Heart right ventricle (tissue), 16 donors: Measurements from ENCODE around the gene IRX3. TPM values are rescaled to one million over a fixed set of nuclear protein-coding genes. Genes with fewer than 3 reads are reported as not detected.
A peak's percentile ranks its signal among the peaks of the same experiment; 100 is the strongest.

ENCODE experiments used
- ATAC-seq, 8 donors: fragments of 200-7000 bp; cut with Tn5 transposase; one replicate each; pipeline ENCODE4 v1.9.1; 2020; ENCODE audit warnings: mild to moderate bottlenecking in 8 of 8, moderate library complexity in 8 of 8, moderate number of reproducible peaks in 1 of 8
- DNase-seq, 2 donors: peaks; one replicate each; pipeline ENCODE4 v3.0.0-alpha.2; 2020
- H3K27ac ChIP-seq, 10 donors: fragments of 200-600 bp; sonication (generic) in 2 of 10; one replicate each; pipeline versions ENCODE4 v1.5.0 to v1.8.0; 2020 to 2022; ENCODE audit warnings: mild to moderate bottlenecking in 3 of 10
- H3K27me3 ChIP-seq, 7 donors: fragments of 200-600 bp; one replicate each; pipeline ENCODE4 v1.8.0; 2021 to 2022; ENCODE audit warnings: mild to moderate bottlenecking in 2 of 7
- H3K36me3 ChIP-seq, 9 donors: fragments of 200-600 bp; sonication (generic) in 1 of 9; one replicate each; pipeline versions ENCODE4 v1.5.0 to v1.8.0; 2020 to 2022; ENCODE audit warnings: mild to moderate bottlenecking in 2 of 9
- H3K4me1 ChIP-seq, 9 donors: fragments of 200-600 bp; sonication (generic) in 1 of 9; one replicate each; pipeline versions ENCODE4 v1.5.0 to v1.8.0; 2020 to 2022; ENCODE audit warnings: mild to moderate bottlenecking in 4 of 9
- H3K4me3 ChIP-seq, 10 donors: fragments of 200-600 bp; sonication (generic) in 2 of 10; one replicate each; pipeline versions ENCODE4 v1.5.0 to v1.8.0; 2020 to 2022; ENCODE audit warnings: mild to moderate bottlenecking in 7 of 10, moderate library complexity in 2 of 10
- H3K9me3 ChIP-seq, 11 donors: fragments of 200-600 bp in 10 of 11; sonication (generic) in 2 of 11; one replicate each; pipeline versions ENCODE4 v1.5.0 to v1.8.0; 2013 to 2022; ENCODE audit warnings: mild to moderate bottlenecking in 2 of 11, control low read depth in 1 of 11, moderate library complexity in 1 of 11
- WGBS, 2 donors: extraction: QIAGEN DNeasy Blood & Tissue Kit; methylation state at CpG; one replicate each; pipeline ENCODE4 v1.1.7; 2013; ENCODE audit warnings: inconsistent platforms in 1 of 2; 5-methylcytosine and 5-hydroxymethylcytosine counted together
- intact Hi-C, 10 donors: fragments of 100-400 bp; cut with DNase I; formaldehyde crosslinking; loops; one replicate each; pipeline versions ENCODE4 v1.11.1 to v1.14.2; 2022
- polyA plus RNA-seq, 2 donors: library from polyadenylated mRNA; stranded (reverse); fragments of 200-250 nt; gene quantifications; one replicate each; pipeline ENCODE4 v1.2.3, GENCODE V29; 2013
- total RNA-seq, 10 donors: library from RNA; stranded (reverse); fragmentation: NEBNext Ultra II Directional in 3 of 10; extraction: Animal tissue kit (Norgen Biotek cat#: 25700) in 3 of 10; gene quantifications; one replicate each; pipeline versions ENCODE4 v1.2.1 to v1.2.4, GENCODE V29; 2021 to 2023
- TF ChIP-seq, protein P1 (sequence below), 9 donors: fragments of 200-600 bp; sonication (generic) in 2 of 9; IDR thresholded peaks; one replicate each; pipeline versions ENCODE4 v1.5.0 to v1.8.0; 2021 to 2022; ENCODE audit warnings: antibody characterized with exemption in 9 of 9, mild to moderate bottlenecking in 5 of 9, moderate library complexity in 1 of 9
- donor health status: Arrhythmogenic right ventricular cardiomyopathy.
- donor health status: ischemic (EF 13 %, LVEDD 7.1; RV severe dilation, severe dysfunction).
- donor health status: healthy with polysubstance abuse.
- donor health status: DM: no; HTN: yes; CAD: no.
- donor health status: DM: no; HTN: no; CAD: no.
- donor health status: ischemic (EF 25% LVEDD 6.9; RV normal size, moderate dysfunction).
- donor health status: ischemic (EF 25% LVEDD 5.7; RV mildly dilated, moderate dysfunction).
- donor health status: healthy.
- donor health status: DM: yes; HTN: yes; CAD: no.
- donor health status: Ischemic cardiomyopathy.
- donor health status: ischemic (EF 35%, LVEDD 5.7; RV mildly dilated, moderate dysfunction).
- donor health status: nonischemic (EF 11% LVEDD 7.7; RV severe dilation, severe dysfunction).
- donor health status: DM: yes; HTN: yes; CAD: no.
- donor health status: PGD.
- donor health status: ischemic (EF 29% LVEDD 5.4; RV normal size, mild dysfunction).
- donor health status: nonischemic (EF 23%, LVEDD 6.1; RV moderate dilation, normal function).

Gene IRX3
- total and polyA plus RNA-seq, 12 donors = 24.7 to 85.7 (median 65.1) TPM

DNA sequence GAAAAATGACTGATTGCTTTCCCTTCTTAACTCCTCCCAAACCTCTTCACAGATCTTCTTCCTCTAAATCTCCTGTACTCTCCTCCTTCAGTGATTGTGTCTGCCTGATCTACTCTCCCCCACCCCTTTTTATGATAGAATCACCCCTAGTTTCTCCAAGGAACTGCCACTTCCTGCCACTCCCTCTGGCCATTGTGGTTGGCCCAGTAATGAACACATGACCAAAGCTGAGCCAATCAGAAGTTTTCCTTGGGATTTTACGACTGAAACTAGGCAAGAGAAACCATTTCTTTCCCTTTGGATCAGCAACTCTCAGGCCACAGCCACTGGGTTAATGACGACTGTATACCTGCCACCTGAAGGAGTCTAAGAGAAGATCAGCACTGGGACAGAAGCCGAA is 15.9 kb downstream of the IRX3 start:
- Histone ChIP-seq H3K4me1 (peaks cover 0 to 26% (median 12%) of the 10 kb centered on the region in 9 donors), H3K27me3 (no peaks in the 10 kb centered on the region), H3K9me3 (peaks cover 0 to 10% (median 0%) of the 10 kb centered on the region in 11 donors), H3K36me3 (no peaks in the 10 kb centered on the region), H3K4me3 (no peak overlapping the region), H3K27ac (peak overlapping the region in 1 of 10 donors; percentile 50)
- intact Hi-C loops = loop anchor here in 1 of 10 donors (10.0 kb wide), 1 partner anchor 76 kb away; no protein-coding TSS in a partner anchor
- TF ChIP-seq, protein P1, sequence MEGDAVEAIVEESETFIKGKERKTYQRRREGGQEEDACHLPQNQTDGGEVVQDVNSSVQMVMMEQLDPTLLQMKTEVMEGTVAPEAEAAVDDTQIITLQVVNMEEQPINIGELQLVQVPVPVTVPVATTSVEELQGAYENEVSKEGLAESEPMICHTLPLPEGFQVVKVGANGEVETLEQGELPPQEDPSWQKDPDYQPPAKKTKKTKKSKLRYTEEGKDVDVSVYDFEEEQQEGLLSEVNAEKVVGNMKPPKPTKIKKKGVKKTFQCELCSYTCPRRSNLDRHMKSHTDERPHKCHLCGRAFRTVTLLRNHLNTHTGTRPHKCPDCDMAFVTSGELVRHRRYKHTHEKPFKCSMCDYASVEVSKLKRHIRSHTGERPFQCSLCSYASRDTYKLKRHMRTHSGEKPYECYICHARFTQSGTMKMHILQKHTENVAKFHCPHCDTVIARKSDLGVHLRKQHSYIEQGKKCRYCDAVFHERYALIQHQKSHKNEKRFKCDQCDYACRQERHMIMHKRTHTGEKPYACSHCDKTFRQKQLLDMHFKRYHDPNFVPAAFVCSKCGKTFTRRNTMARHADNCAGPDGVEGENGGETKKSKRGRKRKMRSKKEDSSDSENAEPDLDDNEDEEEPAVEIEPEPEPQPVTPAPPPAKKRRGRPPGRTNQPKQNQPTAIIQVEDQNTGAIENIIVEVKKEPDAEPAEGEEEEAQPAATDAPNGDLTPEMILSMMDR (IDR thresholded peaks at IDR 0.05) = no peak
- ATAC-seq = no peak
- WGBS, 2 donors = 89 to 92% methylated on average over 3 of the region's 3 CpGs
- no peak for DNase-seq

DNA sequence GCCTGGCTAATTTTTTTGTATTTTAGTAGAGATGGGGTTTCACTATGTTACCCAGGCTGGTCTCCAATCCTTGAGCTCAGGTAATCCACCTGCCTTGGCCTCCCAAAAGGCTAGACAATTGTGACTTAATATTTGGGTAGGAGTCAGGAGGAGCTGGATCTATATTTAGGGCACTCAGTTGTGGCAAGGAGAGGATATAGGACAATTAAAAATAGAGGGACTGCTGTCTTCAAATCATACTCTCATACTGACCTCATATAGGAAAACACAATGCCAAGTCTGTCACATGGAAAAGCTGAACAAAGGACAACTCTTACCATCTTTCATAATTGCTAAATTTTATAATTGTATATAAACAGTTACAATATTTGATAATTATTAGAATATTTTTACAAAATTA is 17.1 kb downstream of the IRX3 start:
- ATAC-seq = peak in 5 of 8 donors; percentile 49 to 75 (median 60)

DNA sequence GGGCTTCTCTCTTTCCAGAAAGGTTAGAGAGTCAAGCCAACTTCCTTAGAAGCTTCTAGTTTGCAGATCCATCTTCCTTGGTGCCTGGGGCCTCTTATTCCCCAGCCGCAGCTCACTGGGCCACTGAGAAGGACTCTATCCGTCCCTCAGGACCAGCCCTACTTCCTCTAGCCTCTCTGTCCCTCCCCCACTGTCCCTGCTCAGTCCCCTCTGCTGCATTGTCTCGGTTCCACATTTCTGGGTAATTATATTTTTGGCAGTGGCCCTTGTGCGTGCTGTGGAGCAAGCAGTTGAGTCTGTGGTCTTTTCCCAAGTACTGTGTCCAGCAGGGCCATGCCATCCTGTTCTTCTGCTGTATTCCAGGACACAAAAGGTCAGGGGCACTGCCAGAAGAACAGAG is 17.8 kb downstream of the IRX3 start:
- no peaks in the 10 kb centered on the region for H3K36me3 ChIP-seq
- peaks cover 0 to 28% (median 12%) of the 10 kb centered on the region in 9 donors for H3K4me1 ChIP-seq
- ATAC-seq (no peak), DNase-seq (no peak)
- no peak overlapping the region for H3K4me3 ChIP-seq
- TF ChIP-seq, protein P1 (IDR thresholded peaks at IDR 0.05) = no peak
- peak overlapping the region in 5 of 10 donors; percentile 23 to 67 (median 48) for H3K27ac ChIP-seq
- no peaks in the 10 kb centered on the region for H3K27me3 ChIP-seq
- intact Hi-C loops = loop anchor here in 3 of 10 donors (5.0 to 10.0 kb wide), 3 partner anchors 64 to 496 kb away; no protein-coding TSS in a partner anchor
- peaks cover 0 to 21% (median 0%) of the 10 kb centered on the region in 11 donors for H3K9me3 ChIP-seq
- 50 to 64% methylated on average over 4 of the region's 4 CpGs for WGBS, 2 donors

More for the DNA sequence above, 17.1 kb downstream of the IRX3 start:
- intact Hi-C loops = loop anchor here in 3 of 10 donors (5.0 to 10.0 kb wide), 3 partner anchors 65 to 497 kb away; no protein-coding TSS in a partner anchor
- DNase-seq = no peak
- no peaks in the 10 kb centered on the region for H3K27me3 ChIP-seq
- H3K36me3 ChIP-seq = no peaks in the 10 kb centered on the region
- H3K27ac ChIP-seq = peak overlapping the region in 4 of 10 donors; percentile 48 to 67 (median 54)
- no peak overlapping the region for H3K4me3 ChIP-seq
- H3K4me1 ChIP-seq = peaks cover 0 to 28% (median 12%) of the 10 kb centered on the region in 9 donors
- peaks cover 0 to 14% (median 0%) of the 10 kb centered on the region in 11 donors for H3K9me3 ChIP-seq
- TF ChIP-seq, protein P1 (IDR thresholded peaks at IDR 0.05) = no peak

DNA sequence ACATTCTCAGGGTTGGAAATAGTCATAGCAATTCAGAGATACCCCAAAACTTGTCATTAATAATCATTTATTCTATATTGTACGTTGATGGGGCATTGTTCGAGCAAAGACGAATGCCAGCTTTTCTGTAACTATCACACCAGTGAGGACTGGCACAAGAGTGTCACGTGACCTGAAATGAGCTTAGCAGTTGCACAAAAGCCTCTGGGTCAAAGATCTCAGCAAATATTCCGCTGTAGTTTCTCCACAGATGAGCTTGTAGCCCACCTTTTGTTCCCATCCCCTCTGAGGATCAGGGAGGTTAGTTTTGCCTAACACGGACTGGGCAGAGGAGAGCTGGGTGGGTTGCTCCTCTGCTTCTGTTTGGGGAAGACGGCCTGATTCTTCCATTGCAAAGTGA is 18.2 kb downstream of the IRX3 start:
- H3K36me3 ChIP-seq = no peaks in the 10 kb centered on the region
- no peak for ATAC-seq
- no peak overlapping the region for H3K4me3 ChIP-seq
- peak overlapping the region in 2 of 10 donors; percentile 23 to 48 for H3K27ac ChIP-seq
- intact Hi-C loops = loop anchor here in 3 of 10 donors (5.0 to 10.0 kb wide), 3 partner anchors 64 to 496 kb away; no protein-coding TSS in a partner anchor
- DNase-seq = no peak
- peaks cover 0 to 21% (median 0%) of the 10 kb centered on the region in 11 donors for H3K9me3 ChIP-seq
- peaks cover 0 to 28% (median 12%) of the 10 kb centered on the region in 9 donors for H3K4me1 ChIP-seq
- TF ChIP-seq, protein P1 (IDR thresholded peaks at IDR 0.05) = no peak
- no peaks in the 10 kb centered on the region for H3K27me3 ChIP-seq
- 75 to 78% methylated on average over 7 of the region's 7 CpGs for WGBS, 2 donors
